DMS114 treated with DMSO at 0.1 percent for 48 hours (cell line): Measurements from ENCODE around the gene INPP4A.

Experiments
- DNase-seq: peaks from one replicate; lab custom pipeline; 2025; ENCODE audit not compliant: unreplicated experiment; lab: John Stamatoyannopoulos, UW

INPP4A gene

DNA sequence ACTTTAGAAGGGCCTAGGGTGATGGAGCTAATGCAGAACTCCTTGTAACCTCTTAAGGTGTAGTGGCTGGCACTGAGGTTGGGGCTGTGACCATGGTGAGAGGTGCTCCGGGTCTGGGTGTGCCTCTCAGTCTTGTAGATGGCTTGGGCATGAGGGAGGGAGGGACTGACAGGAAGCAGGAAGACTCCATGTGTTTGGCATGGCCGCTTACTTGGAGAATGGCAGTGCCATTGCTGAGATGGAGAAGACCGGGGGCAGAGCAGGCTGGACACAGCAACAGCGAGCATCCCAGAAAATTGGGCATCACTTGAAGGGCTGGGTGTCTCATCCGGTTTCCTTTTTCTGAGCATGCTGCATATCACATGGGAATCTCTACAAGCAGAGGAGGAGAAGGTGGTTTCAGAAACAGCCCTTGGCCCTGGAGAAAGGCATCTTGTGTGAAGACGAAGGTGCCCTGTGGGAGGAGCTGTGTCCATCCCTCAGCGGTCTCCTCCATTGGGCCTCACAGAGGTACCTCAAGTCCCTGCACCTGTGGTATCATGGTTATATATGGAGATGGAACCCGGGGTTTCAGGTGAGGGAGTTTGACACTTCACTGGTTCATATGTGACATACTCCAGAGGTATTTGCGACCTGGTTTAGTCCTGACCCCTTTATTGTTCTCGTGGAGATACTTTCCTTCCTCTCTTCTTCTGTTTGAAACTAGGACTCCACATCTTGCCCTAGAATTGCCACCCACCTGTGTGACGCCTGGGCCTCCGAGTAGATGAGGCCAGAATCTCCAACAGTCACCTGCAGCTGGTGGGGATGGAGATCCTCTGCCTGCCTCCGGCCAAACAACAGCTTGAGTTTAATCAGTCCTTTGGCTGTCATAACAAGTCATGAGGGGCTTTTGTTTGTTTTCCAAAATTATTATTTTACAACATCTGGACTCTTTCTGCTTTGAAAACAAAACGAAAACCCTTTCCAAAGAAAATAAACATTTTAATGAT lies 45.6 kb downstream of the INPP4A start:
- DNase-seq = no peak

DNA sequence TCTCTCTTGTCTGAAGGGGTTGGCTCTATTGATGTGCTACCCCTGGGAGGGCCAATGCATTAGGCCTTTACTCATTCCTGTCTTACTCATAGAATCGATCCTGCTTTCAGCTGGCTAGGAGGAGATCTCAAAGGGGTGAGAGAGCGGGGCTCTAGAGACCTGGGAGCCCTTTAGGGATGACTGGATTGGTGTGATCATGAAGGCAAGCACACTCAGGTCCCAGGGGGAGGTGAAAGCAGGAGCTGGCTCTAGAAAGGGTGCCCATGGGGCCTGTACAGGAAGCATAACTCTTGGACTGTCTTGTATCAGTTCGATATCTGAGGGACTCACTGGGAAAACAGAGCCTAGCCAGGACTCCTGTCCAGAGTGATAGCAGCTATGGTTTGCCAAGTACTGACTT lies 47.8 kb downstream of the INPP4A start:
- no peak for DNase-seq

DNA sequence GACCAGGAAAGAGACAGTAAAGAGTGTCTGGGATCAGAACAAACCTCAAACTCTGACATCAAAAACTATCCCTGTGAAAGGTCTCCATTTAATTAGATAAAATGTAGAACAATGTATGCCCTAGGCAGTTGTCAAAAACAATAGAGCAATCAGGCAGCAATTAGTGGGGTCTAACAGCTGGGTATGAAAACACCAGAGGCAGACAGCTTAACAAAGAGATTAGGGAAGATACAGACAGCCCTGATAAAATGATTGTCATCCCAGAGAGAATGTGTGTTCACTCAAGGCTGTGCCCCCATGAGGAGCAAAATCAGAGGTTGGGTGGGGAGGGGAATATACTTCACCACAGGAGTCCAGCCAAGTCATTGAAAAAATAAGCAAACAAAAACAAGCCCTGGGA lies 50.0 kb downstream of the INPP4A start:
- no peak for DNase-seq

DNA sequence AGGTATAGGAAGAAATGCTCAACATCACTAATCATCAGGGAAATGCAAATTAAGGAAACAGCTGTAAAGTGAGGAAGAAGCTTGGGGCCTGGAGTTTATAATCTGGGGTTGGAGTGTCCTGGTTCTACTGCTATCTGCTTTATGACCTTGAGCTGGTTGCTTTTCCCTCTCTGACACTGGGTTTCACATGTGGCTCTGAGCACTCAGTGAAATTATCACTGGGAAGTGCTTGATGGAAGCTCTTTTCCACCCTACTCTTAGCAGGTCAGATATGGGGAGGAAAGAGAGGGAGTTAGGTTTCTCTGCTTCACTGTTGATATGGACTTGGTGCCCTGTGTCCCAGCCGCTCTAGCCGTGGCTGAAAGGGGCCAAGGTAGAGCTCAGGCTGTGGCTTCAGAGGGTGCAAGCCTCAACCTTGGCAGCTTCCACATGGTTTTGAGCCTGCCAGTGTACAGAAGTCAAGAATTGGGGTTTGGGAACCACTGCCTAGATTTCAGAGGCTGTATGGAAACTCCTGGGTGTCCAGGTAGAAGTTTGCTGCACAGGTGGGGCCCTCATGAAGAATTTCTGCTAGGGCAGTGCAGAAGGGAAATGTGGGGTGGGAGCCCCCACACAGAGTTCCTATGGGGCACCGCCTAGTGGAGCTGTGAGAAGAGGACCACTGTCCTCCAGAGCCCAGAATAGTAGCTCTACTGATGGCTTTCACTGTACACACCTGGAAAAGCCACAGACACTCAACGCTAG lies 52.3 kb downstream of the INPP4A start:
- DNase-seq = no peak

DNA sequence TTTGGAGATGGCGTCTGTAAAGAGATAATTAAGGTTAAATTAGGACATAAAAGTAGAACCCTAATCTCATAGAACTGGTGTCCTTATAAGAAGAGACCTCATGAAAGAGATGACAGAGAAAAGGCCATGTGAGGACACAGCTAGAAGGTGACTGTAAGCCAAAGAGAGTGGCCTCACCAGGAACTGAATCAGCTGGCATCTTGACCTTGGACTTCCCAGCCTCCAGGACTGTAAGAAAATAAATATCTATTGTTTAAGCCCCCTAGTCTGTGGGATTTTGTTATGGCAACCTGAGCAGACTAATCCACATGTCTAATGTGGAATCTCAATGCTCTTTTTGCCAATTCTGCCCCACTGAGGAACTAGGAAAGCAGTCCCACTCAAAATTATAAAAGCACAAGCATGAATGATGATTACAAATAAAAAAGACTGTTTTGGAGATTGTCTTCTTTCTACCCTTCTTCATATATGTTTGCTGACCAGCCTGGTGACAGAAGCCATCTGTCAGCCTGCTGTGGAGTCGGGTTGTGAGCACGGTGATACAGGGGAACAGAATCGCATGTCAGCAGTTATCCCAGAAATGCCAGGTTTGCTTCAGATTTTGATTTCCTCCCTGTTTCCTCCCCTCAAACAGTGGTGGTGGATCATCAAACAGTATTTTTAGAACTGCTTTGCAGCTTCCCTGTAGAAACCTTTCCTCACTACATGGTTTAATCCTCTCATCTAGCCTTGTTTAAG lies 54.2 kb downstream of the INPP4A start:
- no peak for DNase-seq

DNA sequence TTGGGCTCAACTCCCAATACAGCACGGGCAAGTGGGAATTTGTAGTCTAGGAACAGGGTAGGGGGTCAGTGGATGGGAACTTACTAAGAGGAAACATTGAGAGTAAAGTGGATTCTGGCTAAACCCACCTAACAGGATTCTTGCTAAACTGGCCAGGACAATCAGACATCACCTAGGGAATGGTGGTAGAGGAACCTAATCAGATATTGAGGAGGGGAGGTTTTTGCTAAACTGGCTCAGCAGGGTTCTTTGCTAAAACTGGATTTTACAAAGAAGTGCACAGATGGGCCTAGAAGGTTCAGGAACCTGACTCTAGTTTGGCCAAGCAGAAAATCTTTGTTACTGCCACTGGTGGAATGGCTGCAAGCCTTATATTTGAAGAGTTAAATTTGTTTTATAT lies 55.9 kb downstream of the INPP4A start:
- no peak for DNase-seq

DNA sequence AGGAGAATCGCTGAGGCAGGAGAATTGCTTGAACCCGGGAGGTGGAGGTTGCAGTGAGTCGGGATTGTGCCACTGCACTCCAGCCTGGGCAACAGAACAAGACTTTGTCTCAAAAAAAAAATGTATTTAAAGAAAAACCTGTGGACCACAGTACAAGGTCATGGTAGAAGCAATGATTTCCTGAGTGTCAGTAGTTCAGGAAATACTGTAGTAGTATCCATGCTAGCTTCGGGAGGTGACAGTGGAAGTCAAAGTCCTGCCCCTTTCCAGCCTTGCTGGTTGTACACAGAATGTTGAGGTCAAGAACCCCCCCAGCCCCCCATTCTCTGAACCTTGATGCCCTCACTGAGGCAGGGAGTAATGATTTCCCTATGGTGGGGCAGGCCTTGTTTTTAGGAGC lies 56.6 kb downstream of the INPP4A start:
- DNase-seq = no peak

DNA sequence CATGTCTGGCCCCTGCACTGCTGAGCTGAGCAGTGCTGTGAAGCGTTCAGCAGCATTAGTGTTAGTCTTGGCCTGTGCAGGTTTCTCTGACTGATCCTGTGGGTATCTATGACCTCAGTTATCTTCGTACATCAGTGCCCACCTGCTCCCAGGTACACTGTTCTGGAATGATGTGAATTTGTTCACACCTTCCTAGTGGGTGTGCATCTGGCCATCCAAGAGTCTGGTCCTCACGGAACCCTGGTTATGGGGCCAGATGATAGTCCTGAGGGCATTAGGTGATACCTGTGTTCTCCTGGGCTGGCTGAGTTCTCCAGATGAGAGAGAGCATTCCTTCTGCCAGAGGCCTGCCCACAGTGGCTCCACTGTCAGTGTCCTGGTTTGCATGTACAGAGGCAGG lies 57.2 kb downstream of the INPP4A start:
- DNase-seq = no peak

DNA sequence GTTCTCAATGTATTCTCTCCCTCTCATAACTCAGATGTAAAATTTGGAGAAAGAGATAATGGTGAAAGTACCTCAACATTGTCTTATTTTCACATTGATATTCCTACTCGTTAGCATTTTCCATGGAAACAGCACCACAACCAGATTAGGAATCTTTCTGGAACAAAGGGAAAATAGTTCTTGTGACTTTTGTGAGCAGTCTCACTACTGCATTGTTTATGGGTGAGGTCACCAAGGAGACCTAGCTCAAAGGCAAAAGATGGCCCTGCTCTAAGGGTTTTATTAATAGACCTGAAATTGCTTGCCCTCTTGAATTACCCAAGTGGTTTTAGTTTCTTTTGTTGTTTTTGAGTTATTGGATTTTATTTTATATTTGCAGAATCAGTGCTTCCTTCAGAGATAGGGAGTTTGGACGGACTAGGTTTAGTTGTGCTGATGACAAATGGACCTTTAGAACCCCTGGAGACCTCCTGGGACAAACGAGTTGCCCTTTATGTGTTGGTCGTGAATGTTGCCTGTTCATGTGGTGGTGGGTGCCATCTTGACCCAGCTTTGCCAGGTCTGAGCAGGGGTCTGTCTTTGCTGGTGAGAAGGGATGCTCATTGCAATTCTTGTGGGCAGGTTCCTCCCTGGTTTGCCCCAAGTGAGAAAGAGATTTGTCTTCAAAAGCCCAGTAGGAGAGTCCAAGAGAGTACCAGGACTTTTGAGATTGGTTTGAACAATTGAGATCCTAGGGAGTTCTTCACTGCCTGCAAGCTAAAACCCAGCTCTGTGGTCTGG lies 58.1 kb downstream of the INPP4A start:
- DNase-seq = no peak

DNA sequence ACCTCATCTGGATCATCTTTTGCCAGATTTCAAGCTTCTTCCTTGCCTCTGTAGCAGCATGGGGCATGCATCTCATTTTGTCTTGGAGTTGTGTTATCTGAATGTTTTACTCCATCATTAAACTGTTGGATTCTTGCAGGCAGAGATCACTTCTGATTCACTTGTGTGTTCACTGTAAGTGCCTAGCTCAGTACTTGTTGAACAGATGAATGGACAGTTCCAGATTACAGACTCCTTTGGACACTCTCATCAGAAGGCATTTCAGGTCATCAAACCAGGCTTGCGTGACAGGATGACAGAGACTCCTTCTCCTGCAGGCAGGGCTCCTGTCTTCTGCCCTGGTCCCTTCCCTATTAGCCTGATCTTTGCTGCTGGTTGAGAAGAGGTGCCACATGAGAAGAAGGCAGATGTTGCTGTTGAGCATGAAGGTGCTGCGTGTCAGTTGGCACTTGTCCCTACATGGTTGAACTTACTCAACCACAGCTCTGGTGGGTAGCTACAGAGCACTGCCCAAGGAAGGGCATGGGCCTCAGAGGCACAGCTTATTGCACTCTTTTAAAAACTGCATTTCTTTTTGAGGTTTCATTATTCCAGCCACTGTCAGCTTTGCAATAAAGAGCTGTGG lies 58.9 kb downstream of the INPP4A start:
- DNase-seq = no peak

DNA sequence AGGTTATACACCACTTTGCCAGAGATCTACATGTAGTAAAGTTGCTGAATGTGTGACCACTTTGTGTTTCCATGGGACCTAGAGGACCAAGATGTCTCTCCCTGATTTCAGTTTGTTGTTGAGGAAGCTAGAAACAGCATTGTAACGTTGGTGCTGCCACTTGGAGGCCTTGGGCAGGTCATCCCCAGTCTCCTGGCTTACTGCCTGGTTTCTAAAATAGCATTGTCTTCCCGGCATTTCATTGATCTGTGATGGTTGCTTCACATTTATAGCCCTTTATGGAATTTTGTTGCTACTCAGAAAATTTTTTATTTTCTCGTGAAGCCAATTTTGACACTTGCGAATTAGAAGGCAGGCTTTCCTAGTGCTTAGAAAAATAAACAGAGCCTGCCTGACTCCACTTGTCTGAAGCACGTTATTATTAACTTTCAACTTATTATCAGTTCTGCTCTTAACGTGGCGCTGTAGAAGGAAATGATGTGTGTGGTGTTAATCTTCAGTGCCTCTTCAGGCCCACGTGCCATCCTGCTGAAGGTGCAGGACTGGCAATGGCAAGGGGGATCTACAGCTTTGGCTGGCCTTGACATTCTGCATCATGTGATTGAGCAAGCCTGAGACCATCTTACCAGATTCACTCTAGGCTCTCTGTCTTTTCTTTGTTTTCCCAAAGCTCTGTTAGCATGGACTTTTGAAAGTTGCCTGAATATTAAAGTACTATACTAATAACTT lies 59.9 kb downstream of the INPP4A start:
- DNase-seq = no peak

DNA sequence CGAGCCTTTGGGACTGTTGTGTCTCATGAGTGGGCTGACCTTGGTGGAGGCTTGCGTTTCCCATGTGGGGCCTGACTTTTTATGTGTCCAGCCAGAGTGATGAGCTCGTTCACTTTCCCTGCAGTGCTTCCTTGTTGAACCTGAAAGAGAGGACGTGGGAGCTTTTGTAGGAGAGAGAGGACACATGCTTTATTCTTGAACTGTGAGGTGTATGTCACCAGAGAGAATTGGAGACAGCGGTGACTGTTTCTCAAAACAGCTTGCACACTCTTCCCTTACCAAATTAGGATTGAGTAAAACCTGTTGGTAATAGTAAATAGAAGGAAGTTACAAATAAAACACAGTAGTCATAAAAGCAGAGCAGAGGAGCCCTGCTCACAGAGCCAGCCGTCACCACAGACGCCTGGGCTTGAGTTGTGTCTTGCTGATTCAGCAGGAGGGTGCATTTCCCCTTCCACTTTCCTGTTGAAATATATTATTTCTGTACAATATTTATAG lies 60.7 kb downstream of the INPP4A start:
- DNase-seq = no peak

DNA sequence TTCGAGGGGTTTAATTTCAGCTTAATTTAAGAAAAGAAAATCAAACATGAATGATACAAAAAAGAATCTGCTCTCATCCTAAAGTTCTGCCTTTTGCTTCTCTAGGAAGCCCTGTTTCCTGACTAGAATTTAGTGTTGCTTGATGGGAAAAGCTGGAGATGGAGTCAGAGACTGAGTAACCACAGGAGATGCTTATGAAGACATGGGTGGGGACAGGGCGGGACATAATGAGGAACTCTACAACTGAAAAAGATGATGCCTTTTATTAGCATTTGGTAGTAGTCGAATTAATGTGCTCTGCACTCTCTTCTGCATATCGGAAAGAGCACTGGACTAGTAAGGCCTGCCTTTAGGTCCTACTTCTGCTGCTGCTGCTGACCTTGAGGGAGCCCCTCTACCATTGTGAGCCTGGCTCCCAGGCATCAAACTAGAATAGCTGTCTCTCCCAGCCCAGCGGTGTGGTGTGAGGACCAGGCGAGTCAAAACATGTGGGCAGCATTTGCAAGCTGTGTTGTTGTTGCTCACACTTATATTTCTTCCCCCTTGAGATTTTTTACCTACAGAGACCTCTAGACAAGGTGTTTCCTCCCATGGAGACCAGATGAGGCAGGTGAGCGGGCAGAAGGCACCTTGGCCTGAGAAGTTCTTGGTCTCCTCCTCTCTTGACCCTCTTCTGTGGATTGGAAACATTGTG lies 61.5 kb downstream of the INPP4A start:
- DNase-seq = no peak

DNA sequence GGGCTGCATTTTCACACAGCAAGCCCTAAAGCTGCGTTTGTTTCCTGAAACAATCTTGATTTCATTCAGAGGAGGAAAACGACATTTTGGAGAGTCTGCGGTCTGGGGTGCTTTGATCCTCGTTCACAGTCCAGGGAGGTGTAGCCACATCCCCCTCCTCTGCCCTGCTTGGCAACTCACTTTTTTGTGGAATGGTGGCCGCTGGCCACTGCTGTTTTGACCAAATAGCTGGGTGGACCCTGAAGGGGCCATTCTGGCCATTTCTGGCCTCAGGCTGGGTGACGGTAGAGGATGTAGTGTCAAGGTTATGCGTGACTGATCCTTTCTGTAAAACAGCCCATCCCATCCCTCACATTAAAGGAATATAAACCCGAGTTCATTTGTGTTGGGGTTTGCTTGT lies 62.2 kb downstream of the INPP4A start:
- DNase-seq = no peak

DNA sequence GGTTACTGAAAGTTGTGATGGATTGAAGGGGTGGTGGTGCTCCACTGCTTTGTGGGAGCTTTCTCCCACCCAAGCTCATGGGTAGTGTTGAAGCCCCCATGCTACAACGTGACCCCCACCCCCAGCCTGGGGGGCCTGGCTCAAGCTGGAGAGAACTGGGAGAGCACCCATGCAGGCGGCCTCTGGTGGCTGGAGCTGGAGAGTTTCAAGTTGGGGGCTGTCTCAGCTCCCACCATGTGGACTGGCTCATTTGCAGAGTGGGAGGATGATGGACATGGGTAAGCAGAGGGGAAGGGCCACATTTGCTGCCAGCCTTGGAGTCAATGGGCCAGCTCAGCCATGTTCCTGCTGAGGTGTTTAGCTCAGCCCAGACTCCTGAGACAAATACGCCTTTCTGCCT lies 62.8 kb downstream of the INPP4A start:
- DNase-seq = no peak

DNA sequence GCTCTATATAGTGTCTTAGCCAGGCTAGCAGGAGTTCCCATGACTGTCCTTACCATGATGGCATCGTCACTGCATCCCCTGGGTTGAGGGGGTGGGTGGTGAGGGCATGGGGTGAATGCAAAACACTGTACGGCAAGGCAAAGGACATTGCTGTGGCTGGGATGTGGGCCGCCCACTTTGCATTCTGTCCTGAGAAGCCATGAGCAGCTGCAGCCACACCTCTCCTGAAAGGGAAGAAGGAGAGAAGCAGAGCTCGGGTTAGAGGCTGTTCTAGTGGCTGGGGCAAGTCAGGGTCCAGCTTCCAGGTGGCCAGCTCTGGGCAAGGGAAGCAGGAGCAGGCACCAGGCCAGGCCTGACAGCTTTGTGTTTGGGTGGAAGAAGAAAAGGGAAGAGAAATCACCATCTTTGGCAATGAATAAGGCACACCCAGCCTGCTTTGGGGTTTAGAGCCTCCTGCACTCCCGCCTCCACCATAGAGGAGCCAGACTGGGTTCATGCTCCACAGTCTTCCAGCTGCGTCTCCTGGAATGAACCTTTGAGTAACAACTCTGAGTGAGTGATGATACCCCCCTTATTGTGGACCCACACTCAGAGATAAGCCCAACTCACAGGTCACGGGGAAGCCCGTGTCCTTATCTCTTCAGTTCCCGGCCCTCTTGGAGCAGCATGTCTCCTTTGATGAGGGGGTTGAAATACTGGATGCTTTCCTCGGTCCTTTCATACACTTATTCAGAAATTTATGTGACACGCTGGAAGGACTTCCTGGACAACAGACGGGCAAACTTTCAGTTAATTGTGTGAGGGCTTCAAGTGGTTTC lies 63.4 kb downstream of the INPP4A start:
- DNase-seq = no peak

DNA sequence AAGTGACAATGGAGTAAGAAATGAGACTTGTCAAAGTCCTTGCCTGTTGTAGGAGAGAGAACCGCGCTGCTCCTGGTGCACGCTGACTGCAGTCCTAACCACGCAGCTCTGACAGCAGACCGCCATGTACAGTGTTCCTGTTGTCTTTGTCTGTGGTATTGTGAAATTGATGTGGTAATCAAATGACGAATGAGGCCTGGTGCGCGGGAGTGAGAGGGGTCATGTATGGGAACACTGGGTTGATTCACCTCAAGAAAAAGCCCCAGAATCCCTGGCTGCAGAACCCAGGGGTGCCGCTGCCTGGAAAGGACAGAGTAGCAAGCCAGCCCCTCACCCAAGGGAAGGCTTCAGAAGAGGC lies 64.0 kb downstream of the INPP4A start:
- no peak for DNase-seq
